GM12878 (cell line): ENCODE measurements around the gene TNNT1. TPM values are rescaled to one million over a fixed set of nuclear protein-coding genes. Genes with fewer than 3 reads are reported as not detected.

Experiments
- ATAC-seq: fragments of 200-7000 bp; cut with Tn5 transposase; 3 replicates; pipeline ENCODE4 v1.9.1; 2020; ENCODE audit warnings: mild to moderate bottlenecking, moderate library complexity
- BruUV-seq: library from RNA; stranded (reverse); fragments of 400-500 nt; replicated peaks from 2 replicates; lab custom pipeline; 2021; lab: Mats Ljungman, UMichigan
- CTCF ChIA-PET: fragments of 300-600 bp; sonication (Branson Sonifier 250); formaldehyde crosslinking; extraction: SDS; loops from one replicate; lab custom pipeline; 2021; ENCODE audit warnings: inconsistent platforms; lab: Yijun Ruan, JAX
- POLR2A ChIA-PET: fragments of 350-600 bp; formaldehyde crosslinking; extraction: SDS; loops from one replicate; lab custom pipeline; 2021; ENCODE audit warnings: inconsistent platforms; lab: Charles Lee
- RAD21 ChIA-PET: fragments of 300-600 bp; sonication (Branson Sonifier 250); formaldehyde crosslinking; loops from one replicate; lab custom pipeline; 2023; ENCODE audit warnings: antibody characterized with exemption; ENCODE audit not compliant: unreplicated experiment; lab: Charles Lee
- SMC1A ChIA-PET: fragments of 300-600 bp; sonication (Branson Sonifier 250); formaldehyde crosslinking; loops from one replicate; lab custom pipeline; 2023; ENCODE audit not compliant: unreplicated experiment, uncharacterized antibody; lab: Charles Lee
- DNase-seq: peaks from one replicate; pipeline ENCODE4 v3.0.0-alpha.2; 2011; ENCODE audit warnings: low read depth, low spot score
- FAIRE-seq: peaks from 3 replicates; lab custom pipeline; 2011; peaks lifted over from hg19 to GRCh38; lab: Jason Lieb, UNC
- H2AFZ ChIP-seq: 2 replicates; pipeline ENCODE4 v1.6.0; 2011; ENCODE audit warnings: low read depth, low read length, control low read depth; ENCODE audit not compliant: control insufficient read depth
- H3K27ac ChIP-seq: 2 replicates; pipeline ENCODE4 v1.5.1; 2011; ENCODE audit warnings: control low read depth; ENCODE audit not compliant: control insufficient read depth, insufficient read depth
- H3K27me3 ChIP-seq, 2 experiments: replicated peaks in 1 of 2; 2 replicates each; pipeline versions ENCODE4 v1.6.0 to v1.6.1; 2011; ENCODE audit warnings: low read length in 1 of 2; ENCODE audit not compliant: control insufficient read depth in 2 of 2, insufficient read depth in 2 of 2
- H3K36me3 ChIP-seq, 2 experiments: 2 replicates each; pipeline ENCODE4 v1.5.1; 2011; ENCODE audit warnings: low read length in 1 of 2; ENCODE audit not compliant: control insufficient read depth in 2 of 2, insufficient read depth in 2 of 2
- H3K4me1 ChIP-seq: 2 replicates; pipeline ENCODE4 v1.6.1; 2011; ENCODE audit warnings: mild to moderate bottlenecking, low read length, moderate library complexity, mixed read lengths; ENCODE audit not compliant: control insufficient read depth, insufficient read depth
- H3K4me2 ChIP-seq: 2 replicates; pipeline ENCODE4 v1.6.0; 2011; ENCODE audit warnings: control low read depth; ENCODE audit not compliant: control insufficient read depth, insufficient read depth
- H3K4me3 ChIP-seq: fragments of 200-600 bp; sonication (generic); 2 replicates; pipeline ENCODE4 v1.5.1; 2016
- H3K79me2 ChIP-seq: 2 replicates; pipeline ENCODE4 v1.6.0; 2011; ENCODE audit warnings: low read length; ENCODE audit not compliant: control insufficient read depth, insufficient read depth
- H3K9ac ChIP-seq: 2 replicates; pipeline ENCODE4 v1.8.0; 2011; ENCODE audit warnings: low read length, control low read depth, mixed read lengths; ENCODE audit not compliant: control insufficient read depth, insufficient read depth
- H3K9me3 ChIP-seq: replicated peaks from 3 replicates; pipeline ENCODE4 v1.5.1; 2011; ENCODE audit warnings: mild to moderate bottlenecking, low read length; ENCODE audit not compliant: control insufficient read depth, insufficient read depth
- H4K20me1 ChIP-seq: 2 replicates; pipeline ENCODE4 v1.6.0; 2011; ENCODE audit not compliant: control insufficient read depth, insufficient read depth
- CEBPZ ChIP-seq: fragments of 150-350 bp; IDR thresholded peaks from 2 replicates; pipeline ENCODE4 v1.6.1; 2016; ENCODE audit warnings: low read depth, low read length
- EGR1 ChIP-seq, 2 experiments: IDR thresholded peaks; 1 replicate in 1 of 2; 2 replicates in 1 of 2; pipeline ENCODE4 v1.6.1; 2011 to 2012; ENCODE audit warnings: low read depth in 2 of 2, low read length in 2 of 2, borderline replicate concordance in 1 of 2, mild to moderate bottlenecking in 1 of 2, moderate library complexity in 1 of 2
- RUNX3 ChIP-seq: IDR thresholded peaks from 2 replicates; pipeline ENCODE4 v1.6.1; 2012; ENCODE audit warnings: low read length, inconsistent platforms
- SUZ12 ChIP-seq: fragments of 200-600 bp; sonication (generic); IDR thresholded peaks from one replicate; pipeline ENCODE4 v1.6.1; 2018; ENCODE audit warnings: antibody characterized with exemption, mild to moderate bottlenecking; ENCODE audit not compliant: unreplicated experiment
- TCF3 ChIP-seq: IDR thresholded peaks from 2 replicates; pipeline ENCODE4 v1.6.1; 2012; ENCODE audit warnings: low read depth, mild to moderate bottlenecking, low read length, borderline replicate concordance; ENCODE audit not compliant: insufficient read depth
- WGBS: methylation state at CpG from one replicate; pipeline ENCODE4 v1.1.6; 2016; ENCODE audit warnings: low lambda C conversion rate; ENCODE audit not compliant: insufficient replicate concordance, insufficient coverage; ENCODE audit errors: missing lambda C conversion rate; 5-methylcytosine and 5-hydroxymethylcytosine counted together
- in situ Hi-C: fragments of 300-500 bp; cut with MboI; formaldehyde crosslinking; loops from 9 replicates; pipeline ENCODE4 v1.14.3; 2018; ENCODE audit warnings: mixed read lengths
- intact Hi-C: fragments of 100-400 bp; cut with micrococcal nuclease; formaldehyde crosslinking; loops from one replicate; pipeline ENCODE4 v1.14.2; 2022; ENCODE audit not compliant: unreplicated experiment
- polyA plus RNA-seq, 11 experiments: library from polyadenylated mRNA; depleted of rRNA in 4 of 11; unstranded in 6 of 11; stranded (reverse) in 5 of 11; fragments of >200 nt; fragmentation: Nextera tagmentation in 4 of 11; fragmentation: Illumina TruSeq in 1 of 11; extraction: Ambion mirVana in 4 of 11; extraction: Trizol in 1 of 11; gene quantifications; 1 replicate in 1 of 11; 2 replicates in 10 of 11; pipeline versions ENCODE4 v1.2.1 to v1.2.3, GENCODE V29; 2011 to 2016; ENCODE audit warnings: inconsistent platforms in 2 of 11, missing spikeins in 2 of 11, low read depth in 1 of 11
- total RNA-seq, 4 experiments: library from RNA; depleted of rRNA in 3 of 4; stranded (reverse); fragments of >200 nt in 3 of 4; fragmentation: Illumina TruSeq in 1 of 4; extraction: Trizol in 1 of 4; gene quantifications; 2 replicates each; pipeline versions ENCODE4 v1.2.1 to v1.2.3, GENCODE V29; 2013 to 2021

The TNNT1 gene
- total and polyA plus RNA-seq, 10 of the 15 experiments (the other 5 are each of a cell fraction or from before 2014, with no cell fraction given): 0.26 to 0.62 (median 0.37) TPM; not detected in 7

- TF ChIP-seq CEBPZ (no peak), TCF3 (no peak), RUNX3 (no peak)
These were observed 24.9 kb upstream of the TNNT1 start (continued) for GRCh38 chr19:55173714-55174409.

GRCh38 chr19:55173186-55173713 lies 24.2 kb upstream of the TNNT1 start:
- SMC1A ChIA-PET: no interaction called here
- ATAC-seq: no peak
- no peak overlapping the region for H3K4me3 ChIP-seq
- H3K27ac ChIP-seq: no peak overlapping the region
- in situ Hi-C loops (no loop called here), intact Hi-C loops (no loop called here)
- CTCF ChIA-PET: interaction anchor here (1.4 kb wide), 1 partner anchor 330 kb away, joined by 3 read pairs; no protein-coding TSS in a partner anchor
- H4K20me1 ChIP-seq: no peaks in the 10 kb centered on the region
- peaks cover 0 to 7% of the 10 kb centered on the region in 2 experiments; a peak in 1 of 4 replicates for H3K27me3 ChIP-seq
- H3K4me2 ChIP-seq: peak overlapping the region; percentile 67; the same call in 1 of the 2 replicates
- H2AFZ ChIP-seq: peak overlapping the region; percentile 58; the same call in 1 of the 2 replicates
- H3K9me3 ChIP-seq: peaks cover 1% of the 10 kb centered on the region; the same call in 1 of the 3 replicates
- DNase-seq: no peak
- POLR2A ChIA-PET: no interaction called here
- RAD21 ChIA-PET: no interaction called here
- no peak overlapping the region for H3K9ac ChIP-seq
- H3K79me2 ChIP-seq: no peaks in the 10 kb centered on the region
- no peaks in the 10 kb centered on the region for H3K36me3 ChIP-seq
- no TSS peak for BruUV-seq
- H3K4me1 ChIP-seq: no peaks in the 10 kb centered on the region
- TF ChIP-seq SUZ12: peak; percentile 12
- TF ChIP-seq EGR1 (IDR thresholded peaks at IDR 0.05; ENCODE audit: borderline replicate concordance in 1 of 2, low read depth in 2 of 2, low read length in 2 of 2): no peak
- WGBS: 9% methylated on average over 23 of the region's 32 CpGs
- no peak for FAIRE-seq
